GM19397 (cell line): ENCODE measurements around the gene PNLIPRP3.

Experiments used
- ATAC-seq: cut with Tn5 transposase; IDR thresholded peaks from one replicate; pipeline ENCODE4 v1.9.1; 2021; ENCODE audit warnings: mild to moderate bottlenecking, moderate library complexity; ENCODE audit not compliant: unreplicated experiment

The PNLIPRP3 gene

DNA sequence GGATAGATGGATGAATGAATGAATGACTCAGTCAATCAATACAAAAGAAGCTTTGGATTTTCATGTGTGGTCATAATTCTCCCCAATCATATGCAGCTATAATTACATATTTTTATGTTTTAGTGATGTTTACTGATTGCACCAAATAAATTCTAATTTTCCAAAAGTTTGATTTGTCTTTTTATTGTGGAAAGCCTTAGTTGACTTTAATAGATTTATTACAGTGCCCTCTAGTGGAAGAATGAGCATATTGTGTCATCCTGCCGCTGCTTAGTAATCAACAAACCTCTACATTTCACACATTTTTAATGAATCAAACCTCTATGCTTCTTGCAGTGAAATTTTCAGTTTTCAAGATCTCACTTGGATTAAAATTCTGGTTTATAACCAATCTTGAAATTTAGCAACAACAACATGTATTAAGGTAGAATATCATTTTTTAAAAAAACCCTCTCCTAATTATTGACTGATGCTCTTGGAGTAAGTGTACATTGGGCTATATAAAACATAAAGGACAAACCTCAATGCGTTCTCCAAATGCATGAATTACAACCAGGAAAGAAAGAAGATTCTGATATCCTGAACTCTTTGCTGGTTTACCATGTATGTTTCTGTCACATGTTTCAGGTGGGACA is 62.5 kb downstream of the PNLIPRP3 start:
- ATAC-seq: no peak

DNA sequence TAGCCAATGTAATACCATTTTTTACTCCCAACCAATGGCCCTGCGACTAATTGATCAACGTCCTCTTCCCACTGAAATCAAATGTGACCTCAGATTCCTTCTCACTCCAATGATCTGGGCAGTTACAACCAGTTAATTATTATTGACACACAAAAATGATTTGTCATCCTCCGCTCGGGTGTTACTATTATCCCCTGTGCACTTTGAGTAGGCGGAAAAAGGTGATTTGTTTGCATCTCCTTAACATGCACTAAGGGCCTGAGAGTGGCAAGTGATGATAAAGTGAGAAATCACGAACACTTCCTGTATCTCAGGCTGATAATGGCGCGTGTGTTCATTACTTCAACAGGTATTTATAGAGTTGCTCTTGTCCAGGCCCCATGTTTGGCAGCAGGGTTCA is 77.1 kb downstream of the PNLIPRP3 start:
- no peak for ATAC-seq

DNA sequence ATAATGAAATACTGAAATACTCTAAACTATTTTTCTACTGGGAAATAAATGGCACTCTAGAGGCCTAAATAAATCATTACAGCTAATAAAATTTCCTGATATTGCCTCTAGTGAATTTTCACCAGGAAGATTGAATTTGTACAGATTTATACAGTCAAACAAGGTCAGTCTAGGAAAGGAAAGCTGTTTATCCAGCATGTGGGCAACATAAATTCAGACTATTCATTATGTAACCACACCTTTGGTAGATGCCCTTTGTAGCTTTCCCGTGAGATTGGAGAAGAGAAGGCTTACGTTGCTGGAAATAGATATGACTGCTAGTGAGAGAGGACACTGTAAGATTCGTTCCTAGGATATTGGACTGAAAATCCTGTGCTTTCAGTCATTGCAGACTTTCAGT is 82.9 kb downstream of the PNLIPRP3 start:
- ATAC-seq: no peak

DNA sequence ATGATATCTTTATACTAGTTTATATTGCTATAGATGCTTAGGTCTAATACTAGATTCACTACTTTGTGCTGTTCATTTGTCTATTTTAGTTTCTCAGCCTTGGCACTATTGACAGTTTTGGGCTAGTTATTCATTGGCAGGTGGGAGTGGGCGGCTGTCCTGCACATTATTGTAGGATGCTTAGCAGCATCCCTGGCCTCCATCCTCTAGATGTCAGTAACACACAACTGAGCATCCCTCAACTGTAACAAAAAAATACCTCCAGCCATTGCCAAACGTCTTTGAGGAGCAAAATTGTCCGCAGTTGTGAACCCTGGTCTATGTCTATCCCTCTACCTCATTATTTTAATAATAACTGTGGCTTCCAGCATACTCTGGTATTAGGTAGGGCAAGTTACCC is 83.7 kb downstream of the PNLIPRP3 start:
- no peak for ATAC-seq

DNA sequence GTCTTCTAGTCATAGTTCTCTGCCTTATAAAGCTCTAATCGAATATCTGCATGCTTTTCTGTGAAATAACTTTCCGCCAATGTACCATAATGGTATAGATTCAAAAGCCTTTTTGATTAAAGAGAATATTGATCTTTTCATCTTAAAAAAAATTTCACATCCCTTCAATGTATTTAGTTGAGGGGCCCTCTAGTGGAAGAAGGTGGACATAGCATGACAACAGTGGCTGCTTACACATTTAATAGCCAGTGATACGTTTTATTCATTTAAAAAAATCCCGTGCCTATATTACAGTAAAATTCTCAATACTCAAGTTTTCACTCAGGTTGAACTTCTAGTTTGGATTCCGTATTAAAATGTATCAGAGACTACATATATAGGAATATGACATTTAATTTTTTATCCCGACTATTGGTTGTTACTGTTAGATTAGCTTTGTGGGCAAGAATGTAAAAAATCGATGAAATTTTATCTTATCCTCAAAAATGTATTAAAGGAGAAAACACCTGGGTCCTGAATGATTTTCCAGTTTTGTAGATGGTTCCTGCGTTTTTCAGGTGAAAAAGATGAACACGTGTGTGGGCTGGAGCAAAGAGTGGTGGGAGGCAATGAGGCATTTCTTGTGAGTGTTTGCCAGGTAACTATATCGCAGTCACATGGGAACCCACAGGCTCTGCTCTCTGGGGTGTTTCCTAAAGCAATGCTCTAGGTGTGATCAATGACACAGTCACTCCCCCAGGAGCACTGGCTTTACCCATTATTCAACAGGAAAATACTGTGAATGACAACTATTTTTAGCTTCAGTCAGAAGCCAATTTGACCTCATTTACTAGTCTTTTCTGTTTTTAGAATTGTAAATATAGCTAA is 94.0 kb downstream of the PNLIPRP3 start:
- ATAC-seq: no peak

DNA sequence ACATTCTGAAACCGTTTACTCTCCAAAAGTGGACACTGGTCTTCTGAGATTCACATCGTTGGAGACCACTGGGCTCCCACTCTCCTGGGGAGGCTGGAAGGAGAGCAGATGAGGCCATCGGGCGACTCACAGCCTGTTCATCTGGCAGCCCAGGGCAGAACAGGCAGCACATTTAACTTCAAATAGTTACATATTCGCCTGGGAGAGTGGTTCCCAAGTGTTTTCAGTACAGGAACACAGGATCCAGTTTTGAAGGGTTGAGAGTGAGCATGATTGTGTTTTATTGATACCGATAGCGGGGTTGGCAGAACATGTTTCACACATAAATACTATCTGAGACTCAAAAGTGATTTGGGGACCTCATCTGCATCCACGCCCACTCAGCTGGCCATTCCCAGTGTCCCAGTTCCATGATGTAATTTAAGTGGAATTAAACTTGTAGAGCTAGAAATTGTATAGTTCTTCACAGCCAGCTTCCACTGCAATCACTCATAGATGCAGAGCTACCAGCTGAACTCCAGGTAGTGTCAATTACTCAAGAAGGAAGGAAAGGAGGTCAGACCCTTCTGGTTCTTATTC is 95.2 kb downstream of the PNLIPRP3 start:
- no peak for ATAC-seq

DNA sequence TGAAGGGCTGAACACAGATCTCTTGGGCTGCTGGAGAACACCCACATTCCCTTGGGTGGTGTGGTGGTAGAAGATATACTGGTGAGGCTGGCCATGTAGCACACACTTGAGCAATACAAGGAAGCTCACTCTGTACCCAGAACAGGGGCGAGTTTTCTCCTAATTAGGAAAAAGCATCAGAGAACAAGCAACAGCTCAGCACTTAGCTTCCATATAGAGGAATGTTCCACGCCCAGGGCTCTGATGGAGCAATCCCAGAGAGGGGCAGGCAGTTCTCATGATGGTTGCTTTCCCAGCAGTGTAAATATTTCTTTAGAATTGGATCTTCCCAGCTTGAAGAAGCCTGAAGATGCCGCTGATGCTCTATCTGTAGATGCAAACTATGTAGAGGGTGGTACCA is 97.1 kb downstream of the PNLIPRP3 start:
- no peak for ATAC-seq

DNA sequence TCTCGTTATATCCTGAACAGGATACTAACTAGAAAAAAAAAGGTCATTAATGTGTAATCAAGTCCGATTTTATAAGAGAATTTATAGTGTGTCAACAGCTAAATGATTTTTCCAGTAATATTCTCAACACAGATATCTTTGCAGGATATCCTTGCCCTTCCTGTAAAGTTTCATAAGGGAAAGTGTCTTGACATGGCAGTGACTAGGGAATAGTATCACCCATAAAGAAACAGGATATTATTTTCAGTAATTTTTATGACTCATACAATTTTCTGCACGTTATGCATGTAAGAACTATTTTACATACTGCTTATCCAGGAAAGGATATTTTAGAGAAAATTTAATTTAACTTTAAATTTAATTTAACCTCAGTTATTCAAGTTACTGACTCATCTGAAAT is 98.6 kb downstream of the PNLIPRP3 start:
- ATAC-seq: no peak
